OCI-LY3 (cell line): ENCODE results near the gene RBMS3.

Experiments used
- H2AFZ ChIP-seq: fragments of 200-600, 300-600 bp; shearing (Covaris generic); 2 replicates; pipeline ENCODE4 v1.6.0; 2014; ENCODE audit warnings: antibody characterized with exemption, low read depth, low read length
- H3K27ac ChIP-seq: fragments of 200-600, 300-600 bp; sonication (generic); 2 replicates; pipeline ENCODE4 v1.5.1; 2014; ENCODE audit warnings: mild to moderate bottlenecking, low read length, moderate library complexity, mixed read lengths
- H3K27me3 ChIP-seq: fragments of 200-600, 300-600 bp; sonication (generic); 2 replicates; pipeline ENCODE4 v1.6.1; 2014; ENCODE audit warnings: low read depth, low read length, mixed read lengths
- H3K36me3 ChIP-seq: fragments of 200-600, 300-600 bp; sonication (generic); replicated peaks from 2 replicates; pipeline ENCODE3; 2014; ENCODE audit warnings: low read depth, low read length, mixed read lengths
- H3K4me1 ChIP-seq: fragments of 300-600, 200-600 bp; sonication (generic); 2 replicates; pipeline ENCODE4 v1.6.1; 2014; ENCODE audit warnings: low read length, mixed read lengths
- H3K4me2 ChIP-seq: fragments of 200-600, 300-600 bp; sonication (generic); 2 replicates; pipeline ENCODE4 v1.6.1; 2014; ENCODE audit warnings: low read length, mixed read lengths
- H3K4me3 ChIP-seq: fragments of 300-600, 200-600 bp; sonication (generic); 2 replicates; pipeline ENCODE4 v1.5.1; 2014; ENCODE audit warnings: antibody characterized with exemption, mild to moderate bottlenecking, low read length, moderate library complexity
- H3K79me2 ChIP-seq: fragments of 300-600, 200-600 bp; shearing (Covaris generic); 2 replicates; pipeline ENCODE4 v1.6.1; 2014; ENCODE audit warnings: mild to moderate bottlenecking, low read length, mixed read lengths
- H3K9ac ChIP-seq: fragments of 300-600, 200-600 bp; shearing (Covaris generic); 2 replicates; pipeline ENCODE4 v1.6.0; 2014; ENCODE audit warnings: mild to moderate bottlenecking, low read length, moderate library complexity
- H3K9me3 ChIP-seq: fragments of 200-600, 300-600 bp; shearing (Covaris generic); 2 replicates; pipeline ENCODE4 v1.6.1; 2014; ENCODE audit warnings: low read length, mixed read lengths; ENCODE audit not compliant: insufficient read depth
- H4K20me1 ChIP-seq: fragments of 200-600, 300-600 bp; sonication (generic); 2 replicates; pipeline ENCODE4 v1.6.1; 2016; ENCODE audit warnings: low read length, mixed read lengths; ENCODE audit not compliant: insufficient read depth
- CTCF ChIP-seq: fragments of 200-600, 300-600 bp; sonication (generic); IDR thresholded peaks from 2 replicates; pipeline ENCODE4 v1.5.1; 2014; ENCODE audit warnings: antibody characterized with exemption, low read length, low read depth
- EZH2phosphoT487 ChIP-seq: fragments of 200-600 bp; shearing (Covaris generic); IDR thresholded peaks from 2 replicates; pipeline ENCODE4 v1.6.1; 2018; ENCODE audit warnings: antibody characterized with exemption, mixed run types, low read depth

RBMS3 gene

GRCh38 chr3:29337565-29337964 lies 56.7 kb downstream of the RBMS3 start:
- no peak overlapping the region for H3K27ac ChIP-seq
- H3K4me3 ChIP-seq = no peak overlapping the region
- no peaks in the 10 kb centered on the region for H4K20me1 ChIP-seq
- H3K9me3 ChIP-seq = no peaks in the 10 kb centered on the region
- H3K4me2 ChIP-seq = no peak overlapping the region
- TF ChIP-seq CTCF (no peak), EZH2phosphoT487 (no peak)
- H3K9ac ChIP-seq = no peak overlapping the region
- no peaks in the 10 kb centered on the region for H3K36me3 ChIP-seq
- peaks cover 2% of the 10 kb centered on the region for H3K4me1 ChIP-seq
- H2AFZ ChIP-seq = no peak overlapping the region
- no peaks in the 10 kb centered on the region for H3K79me2 ChIP-seq
- H3K27me3 ChIP-seq = peaks cover 7% of the 10 kb centered on the region; the same call in 1 of the 2 replicates

- H3K36me3 ChIP-seq = no peaks in the 10 kb centered on the region
- H4K20me1 ChIP-seq = no peaks in the 10 kb centered on the region
- H3K4me2 ChIP-seq = no peak overlapping the region
- TF ChIP-seq EZH2phosphoT487 (no peak), CTCF (no peak)
- no peak overlapping the region for H3K9ac ChIP-seq
- peaks cover 4% of the 10 kb centered on the region; the same call in 1 of the 2 replicates for H3K27me3 ChIP-seq
- H3K4me3 ChIP-seq = no peak overlapping the region
- H3K79me2 ChIP-seq = no peaks in the 10 kb centered on the region
- H3K9me3 ChIP-seq = no peaks in the 10 kb centered on the region
- H3K27ac ChIP-seq = no peak overlapping the region
- no peaks in the 10 kb centered on the region for H3K4me1 ChIP-seq
- H2AFZ ChIP-seq = no peak overlapping the region
Observed at GRCh38 chr3:29338377-29338776, 57.5 kb downstream of the RBMS3 start.

GRCh38 chr3:29339016-29339833 lies 58.4 kb downstream of the RBMS3 start:
- H3K36me3 ChIP-seq = no peaks in the 10 kb centered on the region
- no peak overlapping the region for H3K27ac ChIP-seq
- no peak overlapping the region for H2AFZ ChIP-seq
- no peak overlapping the region for H3K4me2 ChIP-seq
- H3K9me3 ChIP-seq = no peaks in the 10 kb centered on the region
- no peak for TF ChIP-seq EZH2phosphoT487
- no peak for TF ChIP-seq CTCF
- no peak overlapping the region for H3K9ac ChIP-seq
- H3K4me3 ChIP-seq = no peak overlapping the region
- no peaks in the 10 kb centered on the region for H4K20me1 ChIP-seq
- H3K79me2 ChIP-seq = no peaks in the 10 kb centered on the region
- H3K4me1 ChIP-seq = no peaks in the 10 kb centered on the region
- peaks cover 4% of the 10 kb centered on the region; the same call in 1 of the 2 replicates for H3K27me3 ChIP-seq

GRCh38 chr3:29344154-29344553 lies 63.3 kb downstream of the RBMS3 start:
- Histone ChIP-seq H3K9me3 (no peaks in the 10 kb centered on the region), H3K27me3 (0 out of 2 replicates have a peak, but pooled peaks cover 3% of the 10 kb centered on the region), H3K4me3 (no peak overlapping the region), H2AFZ (no peak overlapping the region), H3K36me3 (no peaks in the 10 kb centered on the region), H3K4me1 (no peaks in the 10 kb centered on the region), H4K20me1 (no peaks in the 10 kb centered on the region), H3K4me2 (no peak overlapping the region), H3K9ac (no peak overlapping the region), H3K27ac (no peak overlapping the region), H3K79me2 (no peaks in the 10 kb centered on the region)
- TF ChIP-seq CTCF (no peak), EZH2phosphoT487 (no peak)
